Stimulated activated CD4-positive, alpha-beta T cell treated with anti-CD3 and anti-CD28 coated beads, Interleukin-4, amount 100 ng/mL, for 24 hours (primary cell): ENCODE measurements around the gene PDIA3.
A peak's percentile ranks its signal among the peaks of the same experiment; 100 is the strongest.
"Not testable (repeated sequence)": the region's sequence is repeated elsewhere in the genome, so short reads cannot be mapped to it uniquely, and the experiment has no call there.

Experiments
- DNase-seq: peaks from one replicate; pipeline ENCODE4 v3.0.0-alpha.2; 2020

Gene PDIA3

DNA sequence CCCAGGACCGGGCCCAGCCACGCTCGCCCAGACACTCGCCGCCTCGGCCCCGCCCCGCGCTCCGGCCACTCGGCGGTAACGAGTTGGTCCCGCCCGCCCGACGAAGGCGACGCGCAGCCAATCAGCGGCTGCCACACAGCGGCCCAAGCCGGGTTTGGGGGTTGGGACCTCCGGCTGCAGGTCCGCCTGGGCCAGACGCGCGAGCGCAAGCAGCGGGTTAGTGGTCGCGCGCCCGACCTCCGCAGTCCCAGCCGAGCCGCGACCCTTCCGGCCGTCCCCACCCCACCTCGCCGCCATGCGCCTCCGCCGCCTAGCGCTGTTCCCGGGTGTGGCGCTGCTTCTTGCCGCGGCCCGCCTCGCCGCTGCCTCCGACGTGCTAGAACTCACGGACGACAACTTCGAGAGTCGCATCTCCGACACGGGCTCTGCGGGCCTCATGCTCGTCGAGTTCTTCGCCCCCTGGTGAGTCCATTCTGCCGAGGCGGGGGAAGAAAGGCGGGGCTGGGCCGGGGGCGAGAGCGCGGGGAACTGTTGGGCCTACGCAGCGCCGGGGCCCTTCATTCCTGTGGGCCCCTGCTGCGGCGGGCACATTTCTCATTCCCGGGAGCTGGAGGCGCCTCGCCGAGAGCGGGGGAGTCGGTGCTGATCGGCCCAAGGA, at the start of gene PDIA3:
PDIA3 (plus strand) TSS at position 194 of the 658 bp plus-strand sequence; CDS start at position 296, 102 bp downstream.
- DNase-seq: peak; percentile 88

GRCh38 chr15:43702174-43702573, 44.1 kb upstream of the PDIA3 start:
- DNase-seq: no peak

DNA sequence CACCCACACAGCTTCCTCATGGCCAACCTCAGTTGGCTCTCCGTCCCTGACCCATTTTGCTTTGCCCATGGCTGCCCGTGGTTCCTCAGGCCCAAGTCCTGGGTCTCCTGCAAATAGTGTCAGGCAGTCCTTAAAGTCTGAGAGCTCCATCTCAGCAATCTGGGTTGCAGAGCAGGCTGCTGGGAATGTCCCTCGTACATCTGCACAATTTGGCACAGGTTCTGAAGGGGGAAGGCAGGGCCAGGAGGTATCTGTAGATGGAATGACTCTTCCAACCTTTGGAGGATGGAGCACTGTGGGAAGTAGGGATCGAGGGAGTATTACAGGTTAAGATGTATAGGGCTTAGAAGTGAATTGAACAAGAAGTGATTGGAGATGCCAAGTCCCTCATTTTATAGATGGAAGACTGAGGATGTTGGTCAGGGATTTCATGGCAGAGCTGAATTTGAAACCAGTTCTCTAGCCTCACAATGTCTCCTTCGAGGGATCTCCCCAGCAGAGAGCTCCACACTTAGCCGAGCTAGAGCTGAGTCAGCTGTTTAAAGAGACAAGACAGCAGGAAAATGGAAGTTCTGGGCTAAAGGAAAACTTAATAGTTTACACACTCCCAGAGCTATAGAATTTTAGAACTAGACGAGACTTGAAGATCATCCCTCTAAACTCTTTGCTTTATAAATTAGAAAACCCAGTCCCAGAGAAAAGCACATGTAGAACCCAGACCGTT, 43.4 kb upstream of the PDIA3 start:
- no peak for DNase-seq

GRCh38 chr15:43710431-43711131, 35.7 kb upstream of the PDIA3 start:
- not testable (repeated sequence) for DNase-seq

DNA sequence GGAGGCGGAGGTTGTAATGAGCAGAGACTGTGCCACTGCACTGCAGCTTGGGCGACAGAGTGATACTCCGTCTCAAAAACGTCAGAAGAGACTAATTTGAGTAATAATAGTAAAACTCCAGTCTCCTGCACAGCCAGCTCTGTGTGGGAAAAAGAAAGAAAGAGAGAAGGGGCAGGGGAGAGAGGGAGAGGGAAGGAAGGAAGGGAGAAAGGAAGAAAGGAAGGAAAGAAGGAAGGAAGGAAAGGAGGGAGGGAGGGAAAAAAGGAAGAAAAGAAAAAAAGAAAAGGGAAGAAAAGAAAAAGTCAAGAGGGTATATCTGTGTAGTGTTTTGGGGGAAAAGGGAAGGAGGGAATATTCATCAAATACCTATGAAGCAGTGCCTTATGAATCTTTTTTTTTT, 23.1 kb upstream of the PDIA3 start:
- DNase-seq: no peak

GRCh38 chr15:43726306-43726705, 19.9 kb upstream of the PDIA3 start:
- not testable (repeated sequence) for DNase-seq

GRCh38 chr15:43728053-43728725, 18.0 kb upstream of the PDIA3 start:
- DNase-seq: not testable (repeated sequence)

GRCh38 chr15:43735416-43735815, 10.8 kb upstream of the PDIA3 start:
- no peak for DNase-seq

DNA sequence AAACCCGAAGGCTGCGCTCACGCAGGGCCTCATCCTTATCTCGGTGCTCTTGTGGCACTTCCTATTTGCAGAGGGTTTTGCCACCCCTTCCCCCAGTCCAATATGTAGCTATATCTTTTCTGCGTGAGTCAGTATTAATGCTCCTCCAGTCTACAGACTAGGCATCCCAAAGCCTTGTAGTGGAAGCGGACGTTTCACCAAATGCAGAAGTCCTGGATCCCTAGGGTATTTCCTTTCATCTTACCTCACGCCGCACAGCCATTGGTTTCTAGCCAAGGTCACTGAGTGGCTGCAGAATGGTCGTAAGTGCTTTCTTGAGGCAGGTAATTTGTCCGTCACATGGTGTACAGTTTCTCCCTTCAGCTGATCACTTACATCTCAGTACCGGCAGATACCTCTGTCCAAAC, 668 bp downstream of the PDIA3 start:
- DNase-seq: not testable (repeated sequence)

- DNase-seq: peak; percentile 15
Observed at GRCh38 chr15:43748376-43748775, 2.1 kb downstream of the PDIA3 start.

DNA sequence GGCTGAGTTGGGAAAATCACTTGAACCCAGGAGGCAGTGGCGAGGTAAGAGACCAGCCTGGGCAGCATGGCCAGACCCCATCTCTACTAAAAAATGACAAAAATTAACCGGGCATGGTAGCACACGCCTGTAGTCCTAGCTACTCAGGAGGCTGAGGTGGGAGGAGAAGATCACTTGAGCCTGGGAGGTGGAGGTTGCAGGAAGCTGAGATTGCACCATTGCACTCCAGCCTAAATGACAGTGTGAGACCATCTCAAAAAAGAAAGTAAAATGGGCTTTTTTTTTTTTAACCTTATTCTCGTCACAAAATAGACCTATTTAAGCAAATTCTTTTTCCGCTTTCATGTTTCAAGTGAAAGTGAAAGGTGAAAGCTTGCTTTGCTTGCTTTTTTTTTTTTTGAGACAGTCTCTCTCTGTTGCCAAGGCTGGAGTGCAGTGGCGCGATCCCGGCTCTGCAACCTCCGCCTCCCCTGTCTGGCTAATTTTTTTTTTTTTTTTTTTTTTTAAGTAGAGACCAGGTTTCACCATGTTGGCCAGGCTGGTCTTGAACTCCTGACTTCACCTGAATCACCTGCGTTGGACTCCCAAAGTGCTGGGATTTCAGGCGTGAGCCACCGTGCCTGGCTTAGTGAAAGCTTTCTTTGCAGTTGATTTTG, 3.6 kb downstream of the PDIA3 start:
- peak; percentile 49 for DNase-seq

GRCh38 chr15:43751885-43752284, 5.6 kb downstream of the PDIA3 start:
- no peak for DNase-seq

DNA sequence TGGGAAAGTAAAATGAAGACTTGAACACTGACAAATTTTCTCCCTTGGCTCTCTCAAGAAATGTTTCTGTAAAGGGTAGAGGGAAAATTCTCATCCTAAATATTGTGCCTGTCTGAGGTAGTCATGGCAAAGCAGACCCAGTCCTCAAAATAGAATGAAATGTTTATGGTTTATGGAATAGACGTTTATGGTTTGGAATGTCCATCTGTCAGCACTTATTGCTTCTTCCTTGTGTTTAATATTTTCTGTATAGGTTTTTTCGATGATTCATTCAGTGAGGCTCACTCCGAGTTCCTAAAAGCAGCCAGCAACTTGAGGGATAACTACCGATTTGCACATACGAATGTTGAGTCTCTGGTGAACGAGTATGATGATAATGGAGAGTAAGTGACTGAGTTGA, 16.6 kb downstream of the PDIA3 start:
- DNase-seq: no peak

GRCh38 chr15:43763819-43764446, 17.7 kb downstream of the PDIA3 start:
- no peak for DNase-seq

- peak; percentile 69 for DNase-seq
Observed at GRCh38 chr15:43769584-43770228, 23.5 kb downstream of the PDIA3 start.

DNA sequence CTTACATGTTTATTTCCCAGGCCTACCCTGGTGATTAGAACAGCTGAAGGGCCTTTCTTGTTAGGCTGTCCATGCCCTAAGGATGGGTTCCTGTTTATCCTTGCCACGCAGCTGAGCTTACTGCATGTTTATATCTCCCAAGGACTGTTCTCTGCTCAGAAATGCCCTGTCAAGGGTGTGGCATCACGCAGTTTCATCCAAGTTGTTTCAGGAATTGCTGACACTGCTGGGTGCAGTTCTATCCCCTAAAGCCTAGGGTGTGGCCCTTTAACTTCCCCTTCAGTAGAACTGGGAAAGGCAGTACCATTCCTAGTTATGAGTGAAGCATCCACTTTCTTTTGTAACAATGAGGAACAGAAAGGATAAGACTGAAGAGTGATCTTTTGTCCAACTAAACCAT, 25.6 kb downstream of the PDIA3 start:
- no peak for DNase-seq

GRCh38 chr15:43772624-43773023, 26.4 kb downstream of the PDIA3 start:
- no peak for DNase-seq

DNA sequence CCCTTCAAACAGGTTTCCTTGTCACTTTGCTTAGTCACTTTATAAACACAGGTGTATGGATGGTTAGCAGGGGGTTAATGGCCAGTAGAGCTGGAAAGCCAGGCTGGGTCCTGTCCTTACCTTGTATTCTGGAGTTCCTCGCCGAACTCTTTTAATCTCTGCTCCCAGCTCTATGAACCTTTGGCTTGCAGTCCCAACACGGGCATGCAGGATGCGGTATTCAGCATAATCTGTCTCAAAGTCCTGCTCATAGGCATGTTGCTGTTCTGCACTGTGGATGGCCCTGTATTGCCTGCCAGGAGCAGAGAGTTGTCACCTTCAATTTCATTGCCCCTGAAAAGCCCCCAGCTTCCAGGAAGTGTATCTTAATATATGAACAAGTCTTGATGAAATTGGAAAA, 27.8 kb downstream of the PDIA3 start:
- DNase-seq: no peak

GRCh38 chr15:43775411-43775965, 29.2 kb downstream of the PDIA3 start:
- no peak for DNase-seq

DNA sequence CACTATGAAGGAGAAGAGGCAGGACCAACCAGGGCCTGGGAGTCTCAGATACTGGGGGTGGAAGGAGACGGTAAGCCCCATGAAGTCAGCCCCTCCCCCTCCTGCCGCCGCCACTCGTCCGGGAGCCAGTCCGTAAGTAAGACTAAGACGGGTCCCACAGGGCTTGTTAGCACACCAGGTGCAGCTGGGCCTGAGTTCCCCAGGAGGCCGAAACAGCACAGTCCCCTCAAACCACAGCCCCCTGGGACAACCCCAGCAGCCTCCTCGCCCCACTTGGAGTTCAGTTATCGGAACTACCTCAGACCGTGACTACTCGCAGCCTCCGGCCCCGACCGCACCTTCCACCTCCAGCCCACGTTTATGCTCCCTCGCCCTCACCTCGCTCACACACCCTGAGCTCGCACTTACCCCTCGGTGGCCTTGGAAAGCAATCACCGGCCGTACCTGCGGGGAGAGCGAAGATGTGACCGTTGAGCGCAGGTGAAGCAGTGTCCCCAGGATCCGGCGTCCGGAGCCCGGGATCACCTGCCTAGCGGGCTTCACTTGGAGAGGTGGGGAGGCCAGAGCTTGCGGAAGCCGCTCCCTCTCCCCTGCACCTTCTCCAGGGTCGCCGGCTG, 30.0 kb downstream of the PDIA3 start:
- peak; percentile 19 for DNase-seq

GRCh38 chr15:43776718-43777266, 30.6 kb downstream of the PDIA3 start, which contains the start of gene ELL3:
TSS of gene ELL3 (minus strand) at chr15:43776966. CDS start at chr15:43776901, 65 bp downstream.
- DNase-seq: peak; percentile 68
